Stimulated activated CD4-positive, alpha-beta T cell treated with anti-CD3 and anti-CD28 coated beads, Interleukin-1b, Interleukin-23, amount 100 ng/mL, for 1 hour (primary cell): Measurements from ENCODE around the gene OARD1.
A peak's percentile ranks its signal among the peaks of the same experiment; 100 is the strongest.

Experiments
- DNase-seq, 2 donors: peaks; one replicate each; pipeline ENCODE4 v3.0.0-alpha.2; 2020; ENCODE audit warnings: low read depth in 2 of 2

The OARD1 gene

GRCh38 chr6:41047745-41048732, 24.1 kb downstream of the OARD1 start:
- no peak for DNase-seq

GRCh38 chr6:41047306-41047705, 24.9 kb downstream of the OARD1 start:
- no peak for DNase-seq

GRCh38 chr6:41046084-41046483, 26.1 kb downstream of the OARD1 start:
- no peak for DNase-seq

GRCh38 chr6:41045664-41046063, 26.5 kb downstream of the OARD1 start:
- DNase-seq, result no peak

- DNase-seq, result no peak
Measured at GRCh38 chr6:41043151-41043550, 29.0 kb downstream of the OARD1 start.

GRCh38 chr6:41042226-41043055, 29.7 kb downstream of the OARD1 start, which contains the start of gene TSPO2:
TSPO2 (plus strand) TSS chr6:41042467; CDS start chr6:41042986, 519 bp downstream.
- no peak for DNase-seq

- no peak for DNase-seq
Measured at GRCh38 chr6:41040940-41041536, 31.1 kb downstream of the OARD1 start.

- no peak for DNase-seq
Measured at GRCh38 chr6:41040101-41040939, 31.8 kb downstream of the OARD1 start.

GRCh38 chr6:41039060-41039998, 32.8 kb downstream of the OARD1 start, which contains the start of gene UNC5CL:
UNC5CL (minus strand) TSS chr6:41039221; CDS start chr6:41035074, 4,147 bp downstream.
- DNase-seq, result peak in 1 of 2 donors; percentile 32

GRCh38 chr6:41038205-41038604, 34.0 kb downstream of the OARD1 start:
- DNase-seq, result no peak

- no peak for DNase-seq
Measured at GRCh38 chr6:41037107-41037900, 34.9 kb downstream of the OARD1 start.

- DNase-seq, result no peak
Measured at GRCh38 chr6:41036601-41037000, 35.6 kb downstream of the OARD1 start.

- no peak for DNase-seq
Measured at GRCh38 chr6:41036186-41036585, 36.0 kb downstream of the OARD1 start.

- no peak for DNase-seq
Measured at GRCh38 chr6:41033776-41034175, 38.4 kb downstream of the OARD1 start.

GRCh38 chr6:41032830-41033229, 39.3 kb downstream of the OARD1 start:
- no peak for DNase-seq

- DNase-seq, result no peak
Measured at GRCh38 chr6:41028561-41029412, 43.4 kb downstream of the OARD1 start.

GRCh38 chr6:41027799-41028560, 44.2 kb downstream of the OARD1 start:
- peak; percentile 42 to 61 for DNase-seq
